ENCODE results near the gene TBX4.

Gene TBX4

DNA sequence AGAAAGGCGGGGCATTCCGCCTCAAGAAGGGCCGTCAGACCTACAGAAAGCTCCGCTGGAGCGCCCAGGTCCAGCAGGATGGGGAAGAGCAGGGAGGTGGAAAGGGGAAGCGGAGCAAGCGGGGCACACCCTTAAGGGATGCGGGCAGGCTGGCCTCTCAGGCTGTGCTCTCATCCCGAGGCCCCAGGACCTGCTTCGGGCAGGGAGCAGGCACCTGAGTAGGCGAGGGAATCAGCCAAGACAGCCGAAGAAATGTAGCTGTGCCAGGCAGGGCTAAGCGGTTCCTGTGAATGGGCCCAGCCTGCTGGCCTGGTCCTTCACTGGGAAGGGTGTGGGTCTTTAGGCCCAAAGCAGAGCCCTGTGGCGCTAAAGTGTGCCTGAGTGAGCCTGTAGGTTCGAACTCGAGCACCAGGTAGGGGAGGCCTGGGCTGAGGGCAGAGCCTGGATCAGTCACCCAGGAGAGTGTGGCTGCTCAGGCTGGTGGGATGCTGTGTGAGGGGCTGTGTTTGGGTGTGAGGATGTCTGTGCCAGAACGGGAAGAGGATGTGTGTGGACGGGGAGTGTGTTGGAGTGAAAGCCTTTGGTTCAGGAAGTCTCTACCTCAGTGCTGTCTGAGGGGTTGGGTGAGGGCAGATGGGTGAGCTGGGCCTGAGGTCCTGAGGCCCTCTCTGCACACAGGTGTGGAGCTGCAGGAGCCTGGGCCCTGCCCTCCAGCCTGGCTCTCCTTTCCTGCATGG is 3.3 kb downstream of the TBX4 start:
- DNase-seq = no peak

DNA sequence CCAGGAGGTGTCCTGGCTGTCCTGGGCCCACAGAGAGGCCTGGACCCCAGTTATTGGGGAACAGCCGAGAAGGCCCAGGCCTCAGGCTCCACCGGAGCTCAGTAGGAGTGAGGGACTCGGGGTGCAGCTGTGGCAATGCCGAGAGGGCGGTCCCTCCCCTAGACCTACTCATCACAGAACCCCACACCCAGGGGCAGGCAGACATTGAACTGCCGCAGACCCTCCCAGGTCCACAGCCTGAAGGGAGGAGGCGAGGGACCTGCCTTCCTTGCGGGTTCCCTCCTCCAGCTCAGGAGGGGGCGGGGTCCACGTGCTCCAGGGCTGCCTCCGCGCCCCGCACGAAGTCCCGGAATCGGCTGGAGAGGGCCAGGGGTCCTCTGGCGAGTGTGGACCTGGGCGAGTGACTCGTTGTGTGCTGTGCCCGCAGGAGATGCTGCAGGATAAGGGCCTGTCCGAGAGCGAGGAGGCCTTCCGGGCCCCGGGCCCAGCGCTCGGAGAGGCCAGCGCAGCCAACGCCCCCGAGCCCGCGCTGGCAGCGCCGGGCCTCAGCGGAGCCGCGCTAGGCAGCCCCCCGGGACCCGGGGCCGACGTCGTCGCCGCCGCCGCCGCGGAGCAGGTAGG is 3.9 kb downstream of the TBX4 start:
- DNase-seq = no peak

DNA sequence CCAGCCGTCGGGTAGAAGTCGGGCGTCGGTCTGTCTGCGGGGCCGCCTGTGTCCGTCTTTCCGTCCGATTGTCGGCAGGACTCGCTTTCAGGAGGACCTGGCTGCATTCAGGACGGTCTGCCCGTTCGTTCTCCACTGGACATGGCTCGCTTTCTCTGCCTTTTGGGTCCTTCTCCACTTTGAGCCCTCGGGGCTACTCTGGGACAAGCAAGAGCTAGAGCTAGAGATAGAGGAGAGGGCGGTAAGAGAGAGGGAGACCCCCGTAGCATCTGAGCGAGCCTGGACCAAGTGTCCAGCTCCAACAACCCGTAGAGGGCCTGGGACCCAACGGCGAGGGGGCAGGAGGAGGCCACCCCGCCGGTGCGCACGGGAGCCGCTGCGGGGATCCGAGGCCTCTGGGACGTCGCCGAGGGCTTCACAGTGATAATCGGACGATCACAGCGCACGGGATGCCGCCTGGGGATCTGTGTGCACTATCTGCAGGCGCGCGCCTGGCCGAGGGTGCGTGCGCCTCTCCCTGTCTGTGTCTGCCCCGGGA is 4.5 kb downstream of the TBX4 start:
- no peak for DNase-seq

DNA sequence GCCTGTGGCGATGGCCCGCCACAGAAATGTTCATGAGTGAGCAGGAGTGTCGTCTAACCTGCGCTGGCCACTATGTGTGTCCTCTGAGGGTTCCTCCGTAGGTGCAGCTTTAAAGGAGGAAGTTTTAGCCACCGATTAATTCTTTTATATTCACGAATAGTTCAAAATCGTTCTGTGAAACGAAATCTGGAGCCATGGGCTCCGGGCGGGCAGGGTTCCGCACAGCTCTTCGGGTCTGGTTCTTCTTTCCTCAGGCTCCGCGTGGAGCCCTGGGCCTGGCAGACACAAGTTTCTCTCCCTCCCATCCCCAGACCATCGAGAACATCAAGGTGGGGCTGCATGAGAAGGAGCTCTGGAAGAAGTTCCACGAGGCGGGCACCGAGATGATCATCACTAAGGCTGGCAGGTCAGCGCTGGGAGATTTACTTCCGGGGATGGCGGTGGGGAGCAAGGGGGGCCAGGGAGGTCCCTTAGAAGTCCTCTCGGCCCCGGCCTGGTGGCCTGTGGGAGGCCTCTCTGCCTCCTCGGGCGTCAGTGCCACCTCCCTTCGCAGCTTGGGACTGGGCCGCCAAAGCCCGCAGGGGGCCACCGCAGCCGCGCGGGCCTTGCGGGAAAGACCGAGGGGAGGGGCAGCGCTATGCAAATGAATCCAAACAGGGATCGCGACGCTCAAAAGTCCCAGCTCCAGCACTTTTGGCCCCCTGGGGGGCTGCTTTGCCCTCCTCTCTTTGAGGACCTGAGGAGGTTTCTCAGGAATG is 5.2 kb downstream of the TBX4 start:
- no peak for DNase-seq

DNA sequence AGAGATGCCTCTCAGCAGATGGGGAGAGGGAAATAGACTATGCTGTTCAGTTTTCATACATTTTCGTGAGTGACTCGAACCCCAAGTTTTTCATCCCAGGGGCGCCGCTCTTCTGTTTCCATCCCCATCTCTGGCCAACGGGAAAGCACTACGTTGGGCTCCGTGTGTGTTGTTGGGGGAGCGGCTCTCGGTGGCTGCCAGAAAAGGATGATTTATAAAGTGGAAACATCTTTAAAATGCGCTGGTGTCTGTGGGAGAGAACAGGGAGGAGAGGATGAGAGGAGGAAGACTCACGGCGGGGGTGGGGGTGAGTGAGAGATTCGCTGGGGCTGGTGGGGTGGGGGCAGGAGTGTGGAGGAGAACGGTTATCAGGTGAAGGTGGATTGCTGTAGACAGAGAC is 5.8 kb downstream of the TBX4 start:
- no peak for DNase-seq

DNA sequence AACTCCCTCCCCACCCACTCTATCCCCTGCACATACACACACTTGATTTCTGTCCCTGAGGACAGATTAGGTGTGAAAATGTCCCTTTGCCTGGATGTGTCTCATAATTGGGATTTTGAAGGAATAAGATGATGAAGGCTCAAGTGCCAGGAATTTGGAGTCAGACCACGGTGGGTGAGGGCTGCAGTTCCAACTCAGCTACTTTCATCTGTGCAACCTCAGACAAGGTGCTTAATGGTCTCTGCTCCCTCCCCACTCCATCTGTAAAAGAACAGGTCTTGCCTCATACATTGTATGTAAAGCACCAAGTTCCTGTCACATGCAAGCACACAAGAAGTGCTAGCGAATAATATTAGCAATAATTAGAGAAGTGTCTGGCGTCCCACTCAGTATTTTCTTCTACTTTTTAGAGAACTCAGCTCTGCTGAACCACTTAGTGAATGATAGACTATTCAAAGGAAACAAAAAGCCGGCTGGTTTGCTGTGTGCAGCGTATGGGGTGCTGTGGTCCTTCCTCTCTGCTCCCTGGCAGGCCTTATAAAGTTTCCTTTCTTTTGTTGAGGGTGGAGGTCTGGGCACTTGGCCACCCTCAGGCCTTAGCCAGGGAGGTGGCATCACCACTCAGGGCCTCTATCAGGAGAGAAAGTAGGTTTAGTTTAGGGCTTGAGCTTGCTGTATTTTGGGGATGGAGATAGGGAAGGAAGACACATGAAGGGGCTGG is 6.4 kb downstream of the TBX4 start:
- DNase-seq = no peak

DNA sequence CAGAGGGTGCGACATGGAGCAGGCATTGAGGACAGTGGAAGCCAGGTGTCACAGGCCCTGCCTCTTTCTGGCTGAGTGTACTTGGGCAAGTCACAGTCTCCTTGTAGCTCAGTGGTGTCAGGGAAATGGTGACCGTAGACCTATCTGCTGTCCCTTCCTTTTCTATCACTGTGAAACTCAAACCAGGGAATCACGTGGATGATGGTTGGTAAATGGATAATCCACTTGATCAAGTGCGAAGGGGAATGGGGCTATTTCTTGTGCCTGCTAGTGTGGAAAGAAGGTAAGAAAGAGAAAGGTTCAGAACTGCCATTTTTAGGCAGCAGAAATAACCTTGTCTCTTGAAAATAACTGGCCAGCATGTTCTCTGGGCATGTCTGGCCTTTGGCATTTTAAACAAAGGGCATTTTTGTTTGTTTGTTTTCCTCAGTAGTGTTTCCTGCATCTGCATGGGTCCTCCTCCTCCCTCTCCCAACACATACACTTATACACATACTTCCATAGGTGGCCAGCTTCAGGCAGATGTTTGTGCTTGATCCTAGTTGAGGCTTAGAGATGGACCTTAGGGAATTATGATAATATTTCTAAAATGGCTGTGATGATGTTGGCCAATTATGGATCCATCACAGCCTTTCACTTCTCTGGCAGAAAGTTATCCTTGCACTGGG is 7.1 kb downstream of the TBX4 start:
- DNase-seq = no peak

DNA sequence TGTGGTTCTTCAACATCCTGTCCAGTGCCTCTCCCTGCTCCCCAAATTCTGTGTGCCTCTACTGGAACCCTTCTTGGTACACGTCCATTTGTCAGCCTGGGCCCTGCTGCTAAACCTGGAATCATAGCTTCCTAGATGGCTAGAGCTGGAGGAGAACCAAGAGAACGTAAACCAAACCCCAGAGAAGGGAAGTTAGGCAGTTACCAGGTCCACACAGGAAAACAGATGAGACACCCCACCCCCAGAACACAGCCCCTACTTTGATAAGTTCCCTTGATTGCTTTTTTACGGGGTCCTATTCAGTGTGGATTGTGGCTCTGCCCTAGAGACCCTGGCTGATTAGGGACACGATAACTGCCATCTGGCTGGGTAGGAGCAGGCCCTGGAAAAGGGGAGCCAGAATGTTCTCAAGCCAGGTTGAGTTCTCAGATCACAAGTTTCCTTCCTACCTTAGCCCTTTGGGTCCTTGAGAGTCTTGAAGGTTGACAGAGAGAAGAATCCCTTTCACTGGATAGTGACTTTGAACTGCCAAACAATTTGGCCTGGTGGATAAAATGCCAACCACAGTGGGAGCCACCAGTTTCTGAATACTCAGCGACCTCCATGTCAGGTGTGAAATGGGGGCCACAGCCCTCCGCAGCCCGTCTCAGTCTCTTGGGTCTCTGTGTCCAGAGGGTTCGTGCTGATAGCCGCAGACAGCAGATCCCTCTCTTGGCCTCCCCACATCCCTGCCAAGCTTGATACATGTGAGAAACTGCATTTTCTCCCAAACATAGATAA is 7.9 kb downstream of the TBX4 start:
- no peak for DNase-seq

DNA sequence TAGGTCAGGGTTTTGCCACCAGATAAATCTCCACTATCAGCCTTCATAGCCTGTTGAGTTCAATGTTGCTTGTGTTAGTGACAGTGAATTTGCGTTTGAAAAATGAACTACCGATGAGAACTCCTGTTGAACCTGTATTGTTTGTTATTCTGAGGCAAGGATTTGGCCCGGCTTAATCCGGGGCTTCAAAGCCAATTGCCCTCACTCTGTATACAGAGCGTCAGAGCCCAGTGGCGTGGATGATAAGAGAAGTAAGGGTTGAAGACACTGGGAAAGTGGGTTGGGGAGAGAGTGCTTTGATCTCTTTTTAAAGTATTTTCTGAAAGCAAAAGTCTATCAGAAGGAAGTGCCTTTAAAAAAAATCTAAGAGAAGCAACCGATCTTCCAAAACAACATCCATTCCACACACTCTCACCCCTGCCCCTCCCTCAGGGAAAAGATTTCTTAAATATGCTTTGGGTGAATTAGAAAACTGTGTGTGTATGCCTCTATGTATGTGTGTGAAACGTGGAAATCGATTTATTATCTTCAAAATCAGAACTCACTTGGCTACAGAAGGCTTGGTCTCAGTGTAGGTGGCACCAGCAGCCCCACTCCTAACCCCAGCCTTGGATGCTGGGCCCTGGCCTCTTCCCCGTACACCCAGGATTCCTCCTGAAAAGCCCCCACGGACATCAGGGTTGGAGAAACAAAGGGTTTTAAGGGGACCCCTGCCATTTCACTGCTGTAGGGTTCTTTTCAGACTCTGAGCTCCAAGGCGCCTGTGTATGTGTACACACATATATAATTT is 8.8 kb downstream of the TBX4 start:
- no peak for DNase-seq

DNA sequence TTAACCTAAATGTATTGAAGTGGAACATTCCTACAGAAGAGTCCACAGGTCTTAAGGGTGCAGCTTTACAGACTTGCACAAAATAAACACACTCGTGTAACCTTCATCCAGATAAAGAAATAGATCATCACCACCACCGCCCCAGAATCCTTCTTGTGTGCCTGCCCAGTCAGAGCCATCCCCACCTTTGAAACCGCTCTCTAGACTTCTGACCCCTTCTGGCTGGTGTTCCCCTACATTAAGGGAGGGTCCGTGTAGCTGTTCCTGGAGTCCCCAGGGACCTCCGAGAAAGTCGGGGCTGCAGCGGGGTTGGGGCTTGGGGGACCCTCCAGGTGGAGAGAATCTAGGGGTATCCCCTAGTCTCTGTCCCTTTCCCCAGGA is 9.4 kb downstream of the TBX4 start:
- DNase-seq = no peak

DNA sequence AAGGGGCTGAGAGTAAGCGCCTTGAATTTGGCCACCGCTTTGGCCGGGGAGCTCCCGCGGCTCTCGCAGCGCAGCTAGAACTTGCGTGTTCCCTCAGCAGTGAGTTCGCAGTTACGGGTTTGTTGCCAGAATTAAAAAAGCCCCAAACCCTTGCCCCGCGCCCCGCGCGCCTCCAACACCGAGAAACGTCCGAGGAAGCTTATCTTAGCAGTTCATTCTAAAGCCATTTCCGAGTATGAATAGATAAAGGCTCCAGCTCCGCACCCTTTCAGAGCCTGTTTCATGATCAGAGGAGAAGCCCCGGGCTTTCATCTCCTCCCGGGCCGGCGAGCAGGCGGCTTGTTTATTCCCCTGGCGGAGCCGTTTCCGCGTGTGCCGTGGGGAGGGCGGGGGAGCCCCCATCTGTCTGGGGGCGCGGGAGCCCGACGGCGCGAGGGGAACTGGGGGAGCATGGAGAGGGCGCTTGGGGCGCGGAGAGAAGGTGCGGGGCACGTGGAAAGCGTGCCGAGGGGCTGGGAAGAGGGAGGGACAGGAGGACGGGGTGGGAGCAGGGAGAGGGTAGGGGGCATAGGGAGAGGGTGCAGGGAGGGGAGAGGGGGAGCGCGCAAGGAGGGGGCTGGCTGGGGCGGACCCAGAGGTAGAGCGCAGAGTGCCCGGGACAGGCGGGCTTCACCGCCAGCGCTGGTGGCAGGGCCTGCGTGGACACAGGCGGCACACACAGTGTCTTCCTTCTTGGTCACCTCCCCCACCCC is 9.9 kb downstream of the TBX4 start:
- DNase-seq = no peak

DNA sequence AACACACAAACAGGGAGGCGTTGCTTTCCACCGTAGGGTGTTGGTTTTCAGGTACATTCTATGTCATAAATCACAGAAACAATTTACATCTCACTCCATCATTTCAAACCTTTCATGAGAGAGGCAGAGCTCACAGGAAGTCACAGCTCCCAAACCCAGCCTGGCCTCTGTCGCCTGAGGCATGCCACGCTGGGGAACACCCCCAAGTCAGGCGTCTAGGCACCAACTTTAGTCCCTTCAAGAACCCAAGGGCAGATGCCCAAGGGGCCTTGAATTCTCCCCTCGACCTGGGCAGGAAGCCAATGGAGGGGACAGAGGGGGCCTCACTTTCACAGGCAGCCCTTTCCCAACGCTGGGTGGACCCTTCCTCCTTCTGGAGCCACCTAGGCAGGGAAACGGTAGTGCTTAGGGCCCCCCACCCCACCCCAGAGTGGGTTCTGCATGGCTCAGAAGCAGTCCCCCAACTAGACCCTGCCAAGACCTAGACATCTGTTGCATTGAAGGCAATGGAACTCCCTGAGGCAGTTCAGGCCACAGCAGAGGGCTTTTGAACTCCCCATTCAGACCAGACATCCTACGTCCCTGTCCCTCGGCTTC is 10.6 kb downstream of the TBX4 start:
- no peak for DNase-seq

DNA sequence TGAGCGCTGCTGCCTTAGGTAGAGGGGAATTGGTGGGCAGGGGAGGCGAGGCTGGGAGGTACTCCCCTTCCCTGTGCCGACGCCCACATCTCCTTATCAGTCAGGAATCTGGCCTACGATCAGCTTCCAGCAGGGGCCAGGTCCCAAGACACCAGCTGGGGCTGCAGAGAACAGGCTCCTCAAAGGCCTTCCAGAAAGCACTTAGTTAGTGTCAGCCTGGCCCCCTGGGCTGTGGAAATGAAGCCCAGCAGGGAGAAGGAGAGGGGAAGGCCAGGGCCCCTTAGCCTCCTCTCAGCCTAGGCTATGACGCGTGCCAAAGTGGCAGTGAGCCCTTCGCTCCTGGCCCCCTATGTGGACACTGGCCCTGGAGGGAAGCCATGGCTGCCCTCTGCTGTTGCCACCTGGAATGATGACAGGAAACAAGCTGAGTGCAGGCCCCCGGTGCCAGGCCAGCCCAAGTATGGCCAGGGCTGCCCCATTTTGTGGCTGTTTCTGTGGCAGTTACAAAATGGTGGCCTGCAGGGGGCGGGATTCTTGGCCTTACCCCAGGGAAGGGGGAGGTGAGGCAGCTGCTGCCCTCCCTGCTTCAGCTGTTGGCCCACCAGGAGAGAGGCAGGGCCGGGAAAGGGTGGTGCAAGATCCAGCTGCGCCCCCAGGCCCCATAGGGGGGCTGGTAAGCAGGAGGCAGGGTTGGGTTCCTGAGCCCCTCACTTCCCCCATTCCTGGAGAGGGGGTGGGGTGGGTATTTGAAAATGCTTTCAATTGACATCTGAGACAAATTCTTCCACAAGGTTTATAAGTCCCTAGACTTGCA is 11.3 kb downstream of the TBX4 start:
- DNase-seq = no peak

DNA sequence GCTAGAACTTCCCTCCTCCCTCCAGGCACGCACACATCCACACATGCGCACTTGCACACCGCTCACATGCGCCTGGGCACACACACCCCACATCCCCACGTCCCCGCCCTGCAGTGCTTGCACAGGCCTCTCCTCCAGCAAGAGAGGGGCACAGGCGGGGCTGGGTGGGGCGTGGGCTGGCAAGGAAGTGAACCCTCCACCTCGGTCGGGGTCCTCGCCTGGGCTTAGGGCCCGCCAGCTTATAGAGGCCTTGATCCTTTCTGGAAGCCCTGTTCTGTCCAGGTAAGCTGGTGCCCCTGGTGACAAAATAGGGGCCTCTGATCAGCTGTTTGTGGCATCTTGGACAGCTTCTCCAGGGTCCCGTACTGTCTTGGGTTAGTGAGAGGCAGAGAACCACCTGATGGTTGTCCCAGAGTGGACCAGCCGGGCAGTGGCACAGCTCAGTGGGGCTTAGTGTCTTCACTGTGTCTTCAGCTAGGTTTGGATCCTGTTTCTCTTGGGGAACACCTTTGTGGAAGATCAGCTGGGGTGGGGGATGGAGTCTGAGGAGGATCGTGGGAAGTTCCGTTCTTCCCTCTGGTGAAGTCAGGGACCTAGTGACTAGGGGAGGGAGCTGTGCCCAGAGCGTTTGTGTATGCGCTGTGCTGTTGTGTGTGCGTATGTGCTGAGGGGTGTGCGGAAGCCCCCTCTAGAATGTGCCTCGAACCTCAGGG is 12.1 kb downstream of the TBX4 start:
- DNase-seq = no peak

DNA sequence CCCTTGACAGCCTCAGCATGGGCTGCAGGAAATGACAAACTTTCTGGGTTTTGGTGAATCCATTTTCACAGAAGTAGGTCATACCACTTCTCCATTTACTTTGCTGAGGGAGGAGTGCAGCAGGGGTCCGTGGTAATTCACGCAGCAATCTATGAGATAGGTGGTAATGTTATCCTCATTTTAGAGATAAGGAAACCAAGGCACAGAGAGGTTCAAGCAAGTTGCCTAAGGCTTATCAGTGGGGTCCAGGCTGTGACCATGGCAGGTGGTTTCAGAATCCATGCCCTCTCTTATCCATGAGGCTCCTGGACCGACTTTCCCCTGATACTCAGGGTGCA is 12.6 kb downstream of the TBX4 start:
- no peak for DNase-seq

DNA sequence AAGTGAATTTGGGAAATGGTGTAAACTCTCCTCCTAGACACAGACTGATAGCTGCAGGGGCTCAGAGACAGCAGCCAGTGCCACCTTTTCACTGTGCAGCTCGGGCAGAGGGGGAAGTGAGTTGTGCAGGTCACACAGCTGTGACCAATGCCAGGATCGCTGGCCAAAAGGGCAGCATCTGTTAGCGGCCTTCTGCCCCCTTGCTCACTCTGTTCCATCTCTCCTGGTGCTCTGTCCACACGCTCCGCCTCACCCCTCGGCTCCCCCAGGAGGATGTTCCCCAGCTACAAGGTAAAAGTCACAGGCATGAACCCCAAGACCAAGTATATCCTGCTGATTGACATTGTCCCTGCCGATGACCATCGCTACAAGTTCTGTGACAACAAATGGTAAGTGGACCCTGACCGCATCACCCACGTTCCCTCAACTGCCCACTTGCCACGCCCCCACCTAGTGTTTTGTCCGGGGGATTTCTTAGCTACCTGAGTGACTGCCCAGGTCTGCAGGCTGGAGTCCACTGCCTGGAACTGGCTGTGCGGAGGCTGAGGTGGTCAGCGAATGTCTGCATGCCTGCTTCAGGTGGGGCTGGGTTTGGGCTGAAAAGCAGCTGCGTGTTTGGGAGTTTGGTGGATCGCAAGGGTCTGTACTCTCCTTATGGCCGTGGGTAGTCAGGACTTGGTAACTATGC is 13.5 kb downstream of the TBX4 start:
- DNase-seq = no peak

DNA sequence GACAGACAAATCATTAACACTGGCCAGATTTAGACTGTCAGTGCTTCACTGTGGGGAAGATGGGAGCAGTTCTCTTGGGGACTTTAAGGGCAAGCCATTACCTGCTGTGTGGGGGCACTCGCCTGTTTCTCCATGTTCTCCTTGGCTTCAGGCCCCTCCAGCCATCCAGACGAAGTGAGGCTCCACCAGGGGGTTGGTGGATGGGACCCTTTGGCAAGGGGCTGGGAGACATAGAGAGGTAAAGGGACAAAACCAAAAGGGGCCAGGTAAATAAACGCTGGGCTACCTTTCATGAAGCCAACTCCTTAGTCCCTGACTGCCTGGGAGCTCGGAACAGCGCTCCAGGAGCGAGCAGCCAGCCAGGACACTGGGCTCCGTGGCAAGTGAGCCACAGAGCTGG is 14.0 kb downstream of the TBX4 start:
- no peak for DNase-seq
